HEK293 (cell line): Measurements from ENCODE around the gene PARD3.

Experiments used
- ELK4 ChIP-seq: IDR thresholded peaks from 2 replicates; pipeline ENCODE4 v1.6.1; 2011; ENCODE audit warnings: mild to moderate bottlenecking, low read depth, low read length, borderline replicate concordance
- GLIS2 ChIP-seq: fragments of 450-650 bp; formaldehyde crosslinking; IDR thresholded peaks from 2 replicates; pipeline ENCODE4 v1.5.1; 2016; ENCODE audit warnings: missing biosample characterization, missing genetic modification characterization
- HOXD13 ChIP-seq: sonication (generic); formaldehyde crosslinking; IDR thresholded peaks from 2 replicates; pipeline ENCODE4 v1.8.0; 2022; ENCODE audit warnings: missing genetic modification reagents, borderline replicate concordance
- KLF8 ChIP-seq: fragments of 450-650 bp; formaldehyde crosslinking; IDR thresholded peaks from 2 replicates; pipeline ENCODE4 v1.5.1; 2016; ENCODE audit warnings: missing biosample characterization, missing genetic modification characterization
- MEIS1 ChIP-seq: sonication (generic); formaldehyde crosslinking; IDR thresholded peaks from 2 replicates; pipeline ENCODE4 v1.8.1; 2022; ENCODE audit warnings: missing genetic modification reagents, mild to moderate bottlenecking, borderline replicate concordance
- ZBTB17 ChIP-seq: fragments of 450-650 bp; formaldehyde crosslinking; IDR thresholded peaks from 2 replicates; pipeline ENCODE4 v1.5.1; 2016; ENCODE audit warnings: missing biosample characterization, missing genetic modification characterization
- ZNF133 ChIP-seq: fragments of 450-650 bp; formaldehyde crosslinking; IDR thresholded peaks from 2 replicates; pipeline ENCODE4 v1.5.1; 2016; ENCODE audit warnings: missing biosample characterization, missing genetic modification characterization
- ZNF174 ChIP-seq: fragments of 450-650 bp; formaldehyde crosslinking; IDR thresholded peaks from 2 replicates; pipeline ENCODE4 v1.5.0; 2017; ENCODE audit warnings: missing biosample characterization, mild to moderate bottlenecking, missing genetic modification characterization
- ZNF223 ChIP-seq: fragments of 450-650 bp; formaldehyde crosslinking; IDR thresholded peaks from 2 replicates; pipeline ENCODE4 v1.5.1; 2016; ENCODE audit warnings: missing biosample characterization, missing genetic modification characterization
- ZNF23 ChIP-seq: fragments of 450-650 bp; formaldehyde crosslinking; IDR thresholded peaks from 2 replicates; pipeline ENCODE4 v1.5.1; 2016; ENCODE audit warnings: missing biosample characterization, missing genetic modification characterization, borderline replicate concordance
- ZNF280C ChIP-seq: fragments of 450-650 bp; formaldehyde crosslinking; IDR thresholded peaks from 2 replicates; pipeline ENCODE4 v1.5.1; 2016; ENCODE audit warnings: missing biosample characterization, missing genetic modification characterization
- ZNF366 ChIP-seq: fragments of 450-650 bp; formaldehyde crosslinking; conservative IDR thresholded peaks from 2 replicates; pipeline ENCODE4 v1.5.1; 2016; ENCODE audit warnings: missing biosample characterization, missing genetic modification characterization
- ZNF610 ChIP-seq: fragments of 450-650 bp; formaldehyde crosslinking; IDR thresholded peaks from 2 replicates; pipeline ENCODE4 v1.5.1; 2016; ENCODE audit warnings: missing biosample characterization, missing genetic modification characterization, borderline replicate concordance
- ZNF624 ChIP-seq: fragments of 450-650 bp; formaldehyde crosslinking; IDR thresholded peaks from 2 replicates; pipeline ENCODE4 v1.5.1; 2017; ENCODE audit warnings: missing biosample characterization, missing genetic modification characterization
- ZNF629 ChIP-seq: fragments of 450-650 bp; formaldehyde crosslinking; IDR thresholded peaks from 2 replicates; pipeline ENCODE4 v1.5.1; 2017; ENCODE audit warnings: missing biosample characterization, missing genetic modification characterization
- ZNF639 ChIP-seq: fragments of 450-650 bp; formaldehyde crosslinking; IDR thresholded peaks from 2 replicates; pipeline ENCODE4 v1.5.1; 2016; ENCODE audit warnings: missing biosample characterization, missing genetic modification characterization
- ZNF677 ChIP-seq: fragments of 450-650 bp; IDR thresholded peaks from 2 replicates; pipeline ENCODE4 v1.5.0; 2018; ENCODE audit warnings: missing biosample characterization, mild to moderate bottlenecking, missing genetic modification characterization, moderate library complexity
- TF ChIP-seq, protein P1 (sequence below): fragments of 450-650 bp; formaldehyde crosslinking; IDR thresholded peaks from 2 replicates; pipeline ENCODE4 v1.5.1; 2016; ENCODE audit warnings: missing biosample characterization, missing genetic modification characterization, borderline replicate concordance
- TF ChIP-seq, protein P2 (sequence below): fragments of 450-650 bp; formaldehyde crosslinking; conservative IDR thresholded peaks from 2 replicates; pipeline ENCODE4 v1.5.1; 2016; ENCODE audit warnings: low read depth, missing biosample characterization, missing genetic modification characterization

The PARD3 gene

DNA sequence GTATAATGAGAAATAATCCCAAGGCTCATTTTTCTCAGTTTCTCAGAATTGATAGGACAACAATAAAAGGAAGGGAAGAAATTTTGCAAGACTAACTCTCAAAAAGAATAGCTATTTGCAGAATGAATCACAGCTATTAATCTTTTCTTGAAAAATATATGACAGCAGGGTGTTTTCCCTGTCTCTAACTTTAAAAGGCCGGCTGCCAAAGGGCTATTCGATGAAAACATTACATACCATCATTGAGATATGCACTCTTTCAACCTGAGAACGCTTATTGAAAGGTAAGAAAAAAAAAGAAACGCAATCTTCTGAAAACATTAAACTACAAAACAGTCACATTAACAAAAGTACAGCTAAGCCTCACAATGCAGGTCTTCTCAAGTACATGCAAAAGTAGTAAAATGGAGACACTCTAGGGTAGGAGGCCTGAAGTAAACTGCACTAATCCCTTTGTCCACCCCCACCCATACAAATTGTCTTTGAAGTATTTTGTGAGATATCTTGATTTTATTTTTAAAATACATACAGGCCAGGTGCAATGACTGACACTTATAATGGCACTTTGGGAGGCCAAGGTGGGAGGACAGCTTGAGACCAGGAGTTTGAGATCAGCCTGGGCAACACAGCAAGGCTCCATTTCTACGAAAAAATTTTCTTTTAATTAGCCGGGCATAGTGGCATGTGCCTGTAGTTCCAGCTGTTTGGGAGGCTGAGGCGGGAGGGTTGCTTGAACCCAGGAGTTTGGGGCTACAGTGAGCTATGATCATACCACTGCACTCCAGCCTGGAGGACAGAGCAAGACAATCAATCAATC, 83.0 kb downstream of the PARD3 start (continued):
- TF ChIP-seq ZNF610 (tag by site-specific recombination), result no peak
- TF ChIP-seq, protein P1, sequence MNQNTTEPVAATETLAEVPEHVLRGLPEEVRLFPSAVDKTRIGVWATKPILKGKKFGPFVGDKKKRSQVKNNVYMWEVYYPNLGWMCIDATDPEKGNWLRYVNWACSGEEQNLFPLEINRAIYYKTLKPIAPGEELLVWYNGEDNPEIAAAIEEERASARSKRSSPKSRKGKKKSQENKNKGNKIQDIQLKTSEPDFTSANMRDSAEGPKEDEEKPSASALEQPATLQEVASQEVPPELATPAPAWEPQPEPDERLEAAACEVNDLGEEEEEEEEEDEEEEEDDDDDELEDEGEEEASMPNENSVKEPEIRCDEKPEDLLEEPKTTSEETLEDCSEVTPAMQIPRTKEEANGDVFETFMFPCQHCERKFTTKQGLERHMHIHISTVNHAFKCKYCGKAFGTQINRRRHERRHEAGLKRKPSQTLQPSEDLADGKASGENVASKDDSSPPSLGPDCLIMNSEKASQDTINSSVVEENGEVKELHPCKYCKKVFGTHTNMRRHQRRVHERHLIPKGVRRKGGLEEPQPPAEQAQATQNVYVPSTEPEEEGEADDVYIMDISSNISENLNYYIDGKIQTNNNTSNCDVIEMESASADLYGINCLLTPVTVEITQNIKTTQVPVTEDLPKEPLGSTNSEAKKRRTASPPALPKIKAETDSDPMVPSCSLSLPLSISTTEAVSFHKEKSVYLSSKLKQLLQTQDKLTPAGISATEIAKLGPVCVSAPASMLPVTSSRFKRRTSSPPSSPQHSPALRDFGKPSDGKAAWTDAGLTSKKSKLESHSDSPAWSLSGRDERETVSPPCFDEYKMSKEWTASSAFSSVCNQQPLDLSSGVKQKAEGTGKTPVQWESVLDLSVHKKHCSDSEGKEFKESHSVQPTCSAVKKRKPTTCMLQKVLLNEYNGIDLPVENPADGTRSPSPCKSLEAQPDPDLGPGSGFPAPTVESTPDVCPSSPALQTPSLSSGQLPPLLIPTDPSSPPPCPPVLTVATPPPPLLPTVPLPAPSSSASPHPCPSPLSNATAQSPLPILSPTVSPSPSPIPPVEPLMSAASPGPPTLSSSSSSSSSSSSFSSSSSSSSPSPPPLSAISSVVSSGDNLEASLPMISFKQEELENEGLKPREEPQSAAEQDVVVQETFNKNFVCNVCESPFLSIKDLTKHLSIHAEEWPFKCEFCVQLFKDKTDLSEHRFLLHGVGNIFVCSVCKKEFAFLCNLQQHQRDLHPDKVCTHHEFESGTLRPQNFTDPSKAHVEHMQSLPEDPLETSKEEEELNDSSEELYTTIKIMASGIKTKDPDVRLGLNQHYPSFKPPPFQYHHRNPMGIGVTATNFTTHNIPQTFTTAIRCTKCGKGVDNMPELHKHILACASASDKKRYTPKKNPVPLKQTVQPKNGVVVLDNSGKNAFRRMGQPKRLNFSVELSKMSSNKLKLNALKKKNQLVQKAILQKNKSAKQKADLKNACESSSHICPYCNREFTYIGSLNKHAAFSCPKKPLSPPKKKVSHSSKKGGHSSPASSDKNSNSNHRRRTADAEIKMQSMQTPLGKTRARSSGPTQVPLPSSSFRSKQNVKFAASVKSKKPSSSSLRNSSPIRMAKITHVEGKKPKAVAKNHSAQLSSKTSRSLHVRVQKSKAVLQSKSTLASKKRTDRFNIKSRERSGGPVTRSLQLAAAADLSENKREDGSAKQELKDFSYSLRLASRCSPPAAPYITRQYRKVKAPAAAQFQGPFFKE (tag by site-specific recombination), result no peak
- TF ChIP-seq KLF8 (tag by site-specific recombination), result no peak
- TF ChIP-seq MEIS1 (CRISPR knock-in tag), result no peak
- no peak for TF ChIP-seq ZNF677 (tag by site-specific recombination)
- no peak for TF ChIP-seq GLIS2
- 0 out of 2 replicates have a peak, but pooled peaks have one; percentile 25 for TF ChIP-seq ZNF366 (tag by site-specific recombination)
- no peak for TF ChIP-seq ZNF174 (tag by site-specific recombination)
- no peak for TF ChIP-seq HOXD13
- TF ChIP-seq, protein P2, sequence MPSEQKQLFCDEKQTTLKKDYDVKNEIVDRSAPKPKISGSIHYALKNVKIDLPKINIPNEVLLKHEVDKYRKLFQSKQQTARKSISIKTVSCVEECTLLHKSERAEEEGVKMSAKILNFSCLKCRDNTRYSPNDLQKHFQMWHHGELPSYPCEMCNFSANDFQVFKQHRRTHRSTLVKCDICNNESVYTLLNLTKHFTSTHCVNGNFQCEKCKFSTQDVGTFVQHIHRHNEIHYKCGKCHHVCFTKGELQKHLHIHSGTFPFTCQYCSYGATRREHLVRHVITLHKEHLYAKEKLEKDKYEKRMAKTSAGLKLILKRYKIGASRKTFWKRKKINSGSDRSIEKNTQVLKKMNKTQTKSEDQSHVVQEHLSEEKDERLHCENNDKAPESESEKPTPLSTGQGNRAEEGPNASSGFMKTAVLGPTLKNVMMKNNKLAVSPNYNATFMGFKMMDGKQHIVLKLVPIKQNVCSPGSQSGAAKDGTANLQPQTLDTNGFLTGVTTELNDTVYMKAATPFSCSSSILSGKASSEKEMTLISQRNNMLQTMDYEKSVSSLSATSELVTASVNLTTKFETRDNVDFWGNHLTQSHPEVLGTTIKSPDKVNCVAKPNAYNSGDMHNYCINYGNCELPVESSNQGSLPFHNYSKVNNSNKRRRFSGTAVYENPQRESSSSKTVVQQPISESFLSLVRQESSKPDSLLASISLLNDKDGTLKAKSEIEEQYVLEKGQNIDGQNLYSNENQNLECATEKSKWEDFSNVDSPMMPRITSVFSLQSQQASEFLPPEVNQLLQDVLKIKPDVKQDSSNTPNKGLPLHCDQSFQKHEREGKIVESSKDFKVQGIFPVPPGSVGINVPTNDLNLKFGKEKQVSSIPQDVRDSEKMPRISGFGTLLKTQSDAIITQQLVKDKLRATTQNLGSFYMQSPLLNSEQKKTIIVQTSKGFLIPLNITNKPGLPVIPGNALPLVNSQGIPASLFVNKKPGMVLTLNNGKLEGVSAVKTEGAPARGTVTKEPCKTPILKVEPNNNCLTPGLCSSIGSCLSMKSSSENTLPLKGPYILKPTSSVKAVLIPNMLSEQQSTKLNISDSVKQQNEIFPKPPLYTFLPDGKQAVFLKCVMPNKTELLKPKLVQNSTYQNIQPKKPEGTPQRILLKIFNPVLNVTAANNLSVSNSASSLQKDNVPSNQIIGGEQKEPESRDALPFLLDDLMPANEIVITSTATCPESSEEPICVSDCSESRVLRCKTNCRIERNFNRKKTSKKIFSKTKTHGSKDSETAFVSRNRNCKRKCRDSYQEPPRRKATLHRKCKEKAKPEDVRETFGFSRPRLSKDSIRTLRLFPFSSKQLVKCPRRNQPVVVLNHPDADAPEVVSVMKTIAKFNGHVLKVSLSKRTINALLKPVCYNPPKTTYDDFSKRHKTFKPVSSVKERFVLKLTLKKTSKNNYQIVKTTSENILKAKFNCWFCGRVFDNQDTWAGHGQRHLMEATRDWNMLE (tag by site-specific recombination), result no peak
- no peak for TF ChIP-seq ZNF223 (tag by site-specific recombination)
- TF ChIP-seq ZNF629 (tag by site-specific recombination), result 0 out of 2 replicates have a peak, but pooled peaks have one; percentile 26
- no peak for TF ChIP-seq ZNF23 (tag by site-specific recombination)
- TF ChIP-seq ELK4, result no peak
- TF ChIP-seq ZNF639 (tag by site-specific recombination), result 0 out of 2 replicates have a peak, but pooled peaks have one; percentile 15
- no peak for TF ChIP-seq ZNF624 (tag by site-specific recombination)
- TF ChIP-seq ZNF133 (tag by site-specific recombination), result no peak
- TF ChIP-seq ZNF280C (tag by site-specific recombination), result no peak
- TF ChIP-seq ZBTB17 (tag by site-specific recombination), result no peak
